Right renal pelvis (tissue), 4 donors: ENCODE results near the gene WASF1. TPM values are rescaled to one million over a fixed set of nuclear protein-coding genes. Genes with fewer than 3 reads are reported as not detected.

Experiments
- DNase-seq, 4 donors: peaks; one replicate each; pipeline ENCODE4 v3.0.0-alpha.2; 2013; ENCODE audit warnings: low read depth in 4 of 4, low spot score in 3 of 4, missing footprints in 1 of 4
- polyA plus RNA-seq, 4 donors: library from polyadenylated mRNA; unstranded; fragments of 120-200 nt; gene quantifications; one replicate each; pipeline ENCODE4 v1.2.1, GENCODE V29; 2013; ENCODE audit not compliant: insufficient read length in 4 of 4

The WASF1 gene
- polyA plus RNA-seq = 10 to 100 TPM; 47.1 to 63.6 (median 56.3) TPM

DNA sequence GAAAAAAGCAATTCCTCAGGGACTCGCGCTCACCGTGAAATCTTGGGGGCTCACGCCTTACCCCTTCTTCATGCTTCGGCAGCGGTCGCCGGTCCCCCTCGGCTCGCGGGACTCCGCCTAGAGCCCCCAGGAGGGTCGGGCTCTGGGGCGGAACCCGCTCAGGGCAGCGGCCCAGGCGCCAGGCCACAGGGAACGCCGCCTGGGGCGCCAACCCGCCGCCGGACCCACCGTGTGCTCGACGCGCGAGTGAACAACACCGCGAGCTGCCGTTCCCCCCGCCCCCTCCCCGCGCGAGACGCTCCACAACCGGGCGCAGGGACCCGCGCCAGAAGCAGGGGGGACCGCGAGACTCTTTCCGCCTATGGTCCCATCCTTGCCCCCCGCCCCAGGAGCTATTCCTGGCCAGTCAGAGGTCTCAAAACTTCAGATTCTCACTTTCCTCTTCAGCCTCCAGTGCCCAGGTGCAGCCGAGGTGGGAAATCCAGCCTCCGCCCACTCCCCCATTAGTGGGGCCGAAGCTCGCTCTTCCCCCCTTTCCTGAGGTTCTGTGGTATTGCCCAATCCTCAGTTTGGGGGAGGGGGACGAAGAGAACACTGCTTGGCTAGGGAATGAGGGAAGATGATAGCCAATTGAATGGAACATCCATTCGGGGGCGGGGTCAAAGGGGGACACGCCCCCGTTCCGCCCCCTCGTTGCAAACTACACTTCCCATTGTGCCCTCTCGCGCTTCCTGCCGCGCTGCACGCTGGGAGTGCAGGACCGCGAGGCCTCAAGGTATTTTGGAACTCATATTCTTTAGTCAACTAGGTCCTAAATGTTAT lies at the start of gene WASF1:
Gene WASF1 (minus strand): TSS at position 265 of the 822 bp plus-strand sequence. CDS start 52,069 bp downstream, outside the sequence.
- DNase-seq = peak; percentile 95 to 98 (median 96)

DNA sequence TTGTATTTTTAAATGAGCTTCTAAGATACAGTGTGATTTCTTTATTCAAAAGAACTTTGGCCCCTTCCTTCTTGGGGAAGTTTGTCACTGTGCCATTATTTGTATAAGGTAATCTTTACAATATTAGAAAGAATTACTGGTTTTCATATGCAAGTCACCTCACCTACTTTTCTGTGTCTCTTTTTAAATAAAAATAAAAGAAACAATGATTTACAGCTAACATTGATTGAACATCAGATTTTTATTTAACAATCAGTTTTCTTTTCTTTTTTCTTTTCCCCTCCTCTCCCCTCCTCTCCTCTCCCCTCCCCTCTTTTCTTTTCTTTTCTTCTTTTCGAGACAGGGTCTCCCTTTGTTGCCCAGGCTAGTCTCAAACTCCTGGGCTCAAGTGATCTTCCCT lies 46.8 kb upstream of the WASF1 start:
- DNase-seq = no peak

DNA sequence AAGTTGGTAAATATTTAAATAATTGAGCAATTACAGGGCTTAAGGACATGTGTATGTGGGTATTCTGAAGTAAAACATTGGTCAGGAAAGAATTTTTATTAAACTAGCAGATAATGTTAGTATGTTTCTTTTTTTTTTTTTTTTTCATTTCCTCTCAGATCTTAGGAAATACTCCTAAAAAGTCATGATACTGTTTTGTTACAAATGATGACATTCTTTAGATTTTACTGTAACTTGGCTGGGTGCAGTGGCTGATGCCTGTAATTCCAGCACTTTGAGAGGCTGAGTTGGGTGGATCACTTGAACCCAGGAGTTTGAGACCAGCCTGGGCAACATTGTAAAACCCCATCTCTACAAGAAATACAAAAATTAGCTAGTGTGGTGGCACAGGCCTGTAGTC lies 42.3 kb upstream of the WASF1 start:
- no peak for DNase-seq

DNA sequence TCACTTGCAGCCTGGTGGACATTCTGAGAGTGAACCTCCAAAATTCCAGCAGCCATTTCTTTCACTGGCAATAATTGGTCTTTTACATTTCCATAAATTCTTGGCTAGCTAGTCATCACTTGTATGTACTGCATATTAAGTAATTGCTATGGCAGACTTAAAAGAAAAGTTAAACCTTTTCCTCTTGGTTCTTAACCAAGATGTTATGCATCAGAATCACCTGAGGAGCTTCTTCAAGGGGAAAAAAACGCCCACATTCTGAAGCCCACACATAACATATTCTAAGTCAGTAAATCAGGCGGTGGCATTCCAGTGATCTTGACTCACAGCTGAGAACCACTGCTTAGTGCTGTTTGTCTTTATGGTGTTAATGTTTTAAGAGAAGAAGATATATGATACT lies 37.8 kb upstream of the WASF1 start:
- no peak for DNase-seq

DNA sequence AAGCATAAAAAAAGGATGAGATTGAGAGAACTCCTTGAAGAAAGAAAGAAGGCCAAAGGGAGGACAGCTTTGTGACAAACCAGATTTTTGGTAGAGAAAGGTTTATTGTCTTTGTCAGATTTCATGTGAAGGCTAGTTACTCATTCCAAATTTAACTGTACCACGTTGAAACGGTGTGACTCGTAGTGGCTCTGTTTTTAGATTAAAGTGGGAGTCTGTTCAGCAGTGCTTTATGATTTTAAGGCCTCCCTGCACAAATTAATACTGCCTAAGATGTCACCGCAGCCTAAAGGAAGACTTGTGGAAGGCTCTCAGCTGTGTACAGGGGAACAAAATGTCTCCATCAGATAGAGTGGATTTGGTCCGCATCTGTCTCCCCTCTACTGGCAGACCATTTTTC lies 36.7 kb upstream of the WASF1 start:
- no peak for DNase-seq

DNA sequence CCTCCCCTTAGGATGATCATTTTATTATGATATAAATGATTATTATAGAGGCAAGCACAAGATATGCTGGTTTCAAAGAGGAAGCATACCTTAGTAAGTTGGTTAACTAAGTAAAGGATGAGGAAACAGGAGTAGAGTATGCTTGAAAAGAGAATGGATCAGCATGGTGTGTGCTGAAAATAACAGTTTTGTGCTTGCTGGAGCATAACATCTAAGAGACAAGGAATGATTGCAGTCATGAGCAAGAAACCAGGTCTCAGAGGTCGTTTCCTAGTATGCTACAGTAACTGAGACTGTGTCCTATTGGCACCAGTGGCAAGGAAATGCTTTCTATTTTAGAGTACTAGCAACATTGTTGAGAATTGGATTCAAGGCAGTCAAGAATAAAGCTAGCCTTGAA lies 34.9 kb upstream of the WASF1 start:
- no peak for DNase-seq

DNA sequence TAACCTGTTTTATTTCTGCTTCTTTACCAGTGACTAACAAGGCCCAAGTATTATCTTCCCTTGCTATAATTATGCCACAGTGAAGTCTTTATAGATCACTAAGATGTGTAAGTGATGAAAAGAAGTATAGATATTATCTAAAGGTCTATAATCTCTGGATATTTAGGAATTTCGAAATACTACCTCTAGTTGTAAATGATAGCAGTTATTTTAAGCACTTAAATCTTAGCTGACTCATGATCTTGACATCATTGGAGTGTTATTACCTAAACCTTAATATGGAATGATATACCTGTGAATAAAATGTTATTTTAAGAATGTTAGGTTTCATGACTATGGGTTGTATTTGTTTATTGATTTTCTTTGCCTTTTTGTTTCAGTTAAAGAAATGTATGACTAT lies 32.3 kb upstream of the WASF1 start:
- no peak for DNase-seq

DNA sequence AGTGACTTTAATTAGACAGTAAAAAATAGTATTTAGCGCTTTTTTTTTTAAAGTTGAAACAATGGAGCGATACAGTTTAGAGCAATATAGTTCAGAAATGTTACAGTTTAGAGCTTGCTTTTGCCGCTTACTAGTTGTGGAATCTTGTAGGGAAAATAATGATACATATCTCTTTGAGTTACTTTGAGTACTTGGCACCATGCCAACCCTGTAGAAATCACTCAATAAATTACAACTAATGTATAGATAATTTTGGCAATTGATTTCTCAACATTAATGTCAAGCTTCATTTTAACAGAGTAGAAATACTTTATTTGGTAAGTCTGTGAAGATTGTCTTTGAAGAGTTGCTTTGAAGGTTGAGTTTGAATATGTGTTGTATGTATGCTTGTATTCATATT lies 28.2 kb upstream of the WASF1 start:
- no peak for DNase-seq

DNA sequence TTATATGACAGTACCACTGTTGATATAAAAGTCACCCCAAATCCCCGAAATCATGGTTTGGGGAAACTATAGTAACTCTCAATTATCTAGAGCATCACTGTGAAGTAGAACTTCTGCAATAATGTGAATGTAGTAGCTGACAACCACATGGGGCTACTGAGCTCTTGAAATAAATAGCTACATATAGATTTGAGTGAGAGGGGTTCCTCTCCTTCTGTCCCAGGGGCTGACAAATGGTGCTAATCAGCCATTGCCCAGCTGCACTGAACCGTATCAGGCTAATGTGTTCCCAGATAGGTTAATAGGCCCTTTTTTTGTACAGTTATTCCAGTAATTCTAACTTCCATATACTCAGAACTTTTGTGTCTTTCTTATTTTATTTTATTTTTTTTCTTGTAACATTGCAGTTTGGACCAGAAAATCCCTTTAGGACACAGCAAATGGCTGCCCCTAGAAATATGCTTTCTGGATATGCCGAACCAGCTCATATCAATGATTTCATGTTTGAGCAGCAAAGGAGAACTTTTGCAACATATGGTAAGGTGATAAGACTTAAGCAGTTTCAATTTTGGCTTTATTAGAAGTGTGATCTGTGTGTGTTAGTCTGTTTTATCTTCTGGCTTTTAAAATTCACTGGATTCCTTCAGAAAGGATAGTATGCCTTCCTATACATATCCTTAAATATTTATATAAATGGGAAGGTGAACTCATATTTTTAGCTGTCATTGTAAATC lies 21.8 kb upstream of the WASF1 start:
- DNase-seq = no peak

DNA sequence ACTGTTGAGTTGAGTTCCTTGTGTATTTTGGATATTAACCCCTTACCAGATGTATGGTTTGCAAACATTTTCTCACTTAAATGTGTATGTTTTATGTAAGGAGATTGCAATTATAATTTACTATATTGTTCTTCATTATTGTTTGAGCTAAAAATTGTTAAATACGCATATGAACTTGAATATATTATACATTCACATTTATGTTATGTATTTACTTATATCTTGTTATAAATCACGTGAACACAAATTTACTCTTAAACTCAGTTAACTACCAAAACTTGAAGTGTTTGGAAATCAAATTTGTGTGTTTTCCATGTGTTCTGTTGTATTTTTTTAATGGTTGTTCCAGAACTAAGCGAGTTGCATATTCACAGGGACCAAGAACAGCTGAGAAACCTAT lies 19.1 kb upstream of the WASF1 start:
- DNase-seq = no peak

DNA sequence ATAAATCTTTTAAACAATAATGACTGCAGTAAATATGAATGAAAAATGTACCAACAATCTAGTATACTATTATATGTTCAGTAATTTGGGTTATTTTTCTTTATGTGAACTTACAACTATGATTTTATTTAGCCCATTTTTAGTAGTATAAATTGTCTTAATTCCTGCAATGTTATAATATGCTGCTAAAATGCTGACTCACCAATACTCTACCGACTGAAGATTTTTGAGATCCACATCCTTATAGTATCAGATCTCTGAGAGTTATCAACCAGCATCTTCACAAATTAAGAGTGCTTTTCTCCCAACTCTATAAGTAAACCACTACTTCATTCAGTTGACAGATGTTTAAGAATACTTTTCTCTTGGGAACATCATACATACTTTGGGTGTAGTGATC lies 17.4 kb upstream of the WASF1 start:
- DNase-seq = no peak

DNA sequence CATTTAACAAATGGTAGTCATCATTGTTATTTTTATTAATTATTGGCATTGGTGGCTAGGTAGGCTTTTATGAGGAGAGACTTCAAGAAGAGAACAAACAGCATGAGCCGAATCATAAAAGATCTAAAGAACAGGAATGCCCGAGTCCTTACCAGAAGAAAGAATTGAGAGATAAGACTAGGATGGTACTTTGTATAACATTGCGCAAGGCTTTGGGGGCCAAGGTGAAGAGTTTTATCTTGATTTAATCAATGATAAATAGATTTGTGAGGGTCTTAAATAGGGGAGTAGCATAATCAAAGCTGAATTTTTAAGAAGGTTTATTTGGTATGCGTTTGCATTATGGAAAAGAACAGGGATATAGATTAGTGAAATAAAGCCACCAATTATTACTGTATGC lies 16.2 kb upstream of the WASF1 start:
- DNase-seq = no peak

DNA sequence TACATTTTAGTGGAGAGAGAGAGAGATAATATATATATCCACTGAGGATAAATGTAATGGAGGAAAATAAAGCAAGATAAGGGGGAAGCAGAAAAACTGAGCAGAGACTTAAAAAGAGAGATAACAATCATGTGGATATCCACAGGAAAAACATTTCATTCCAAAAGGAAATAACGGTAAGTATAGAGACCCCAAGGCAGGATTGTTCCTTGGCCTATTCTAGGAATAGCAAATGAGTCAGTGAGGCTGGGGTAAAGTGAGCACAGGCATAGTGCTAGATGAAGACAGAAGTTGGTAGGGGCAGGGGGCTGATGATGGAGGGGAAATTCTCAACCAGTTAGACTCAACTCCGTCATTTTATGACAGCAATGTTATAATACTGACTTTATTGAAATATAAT lies 12.0 kb upstream of the WASF1 start:
- DNase-seq = no peak

DNA sequence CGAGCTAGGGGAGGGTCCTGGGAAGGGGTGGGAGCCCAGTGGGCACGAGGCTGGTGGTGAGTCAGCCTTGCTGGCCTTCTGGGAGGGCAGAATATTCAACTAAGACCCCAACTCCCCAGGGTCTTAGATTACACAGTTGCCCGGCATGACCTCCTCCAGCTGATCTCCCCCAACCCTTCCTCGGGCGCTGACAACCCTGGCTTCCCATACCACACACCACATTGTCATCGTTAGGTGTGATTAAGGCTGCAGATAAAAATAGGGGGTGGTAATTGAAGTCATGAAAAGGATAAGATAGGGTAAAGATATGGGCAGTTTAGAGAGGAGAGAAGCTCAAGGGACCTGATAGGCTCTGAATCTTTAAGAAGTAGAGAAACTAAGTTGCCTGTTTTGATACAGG lies 11.3 kb upstream of the WASF1 start:
- no peak for DNase-seq

DNA sequence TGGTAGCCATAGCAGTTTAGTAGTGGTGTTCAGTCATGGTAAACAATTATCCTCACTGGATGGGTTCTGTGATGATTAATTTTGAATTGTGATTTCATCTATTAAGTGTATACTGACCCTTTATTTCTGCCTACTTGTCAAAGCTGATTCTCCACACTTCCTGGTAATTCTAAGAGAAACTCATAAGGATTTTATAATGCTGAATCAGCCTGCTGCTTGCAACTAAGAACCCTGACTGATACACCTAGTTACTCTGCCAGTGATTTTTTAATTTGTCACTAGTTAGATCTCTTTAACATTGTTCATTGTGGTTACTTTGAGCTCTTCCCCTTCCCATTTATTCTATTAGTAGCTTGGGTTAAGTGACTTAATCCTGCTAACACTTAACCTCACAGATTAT lies 9.3 kb upstream of the WASF1 start:
- no peak for DNase-seq

DNA sequence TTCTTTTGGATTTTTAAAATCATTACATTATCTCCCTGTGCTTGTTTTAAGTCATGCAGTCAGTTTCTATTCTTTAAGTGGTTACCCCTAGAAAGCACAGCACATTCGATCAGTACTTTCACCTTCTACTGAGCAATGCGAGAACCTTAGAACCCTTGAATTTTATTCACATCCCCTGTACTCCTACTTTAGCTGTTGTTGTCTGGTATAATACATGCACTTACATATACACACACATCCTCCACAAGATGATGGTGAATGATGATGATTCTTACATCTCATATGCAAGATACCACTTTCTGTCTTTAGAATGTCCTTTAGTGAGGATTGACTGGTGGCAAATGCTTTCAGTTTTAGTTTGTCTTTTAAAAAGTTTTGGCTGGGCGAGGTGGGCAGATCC lies 6.4 kb upstream of the WASF1 start:
- DNase-seq = no peak

DNA sequence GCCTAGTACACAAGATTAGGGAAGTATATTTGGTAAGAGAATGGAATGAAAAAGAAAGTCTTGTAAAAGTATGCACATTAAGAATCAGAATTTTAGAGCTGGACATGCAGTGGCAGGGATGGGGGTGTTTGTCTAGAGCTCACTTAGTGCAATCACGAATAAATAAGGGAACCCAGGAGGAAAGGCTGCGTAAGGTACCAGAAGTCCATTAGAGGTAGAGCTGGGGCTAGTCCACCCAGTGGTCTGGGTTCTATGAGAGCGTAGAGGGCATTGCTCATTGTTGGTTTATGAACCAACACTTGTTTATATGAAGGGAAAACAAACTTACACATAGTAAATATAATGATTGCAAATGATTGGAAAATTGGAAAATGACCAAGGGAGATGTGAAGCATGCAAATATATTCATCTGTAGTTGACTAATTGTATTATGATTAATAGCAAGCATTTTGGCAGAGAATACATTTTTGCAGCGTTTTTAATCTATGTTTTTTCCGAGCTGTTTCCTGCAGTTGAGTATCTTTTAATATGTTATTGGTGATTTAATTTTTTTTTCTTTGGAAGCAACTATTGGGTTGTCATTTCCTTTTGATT lies 3.9 kb upstream of the WASF1 start:
- DNase-seq = no peak

DNA sequence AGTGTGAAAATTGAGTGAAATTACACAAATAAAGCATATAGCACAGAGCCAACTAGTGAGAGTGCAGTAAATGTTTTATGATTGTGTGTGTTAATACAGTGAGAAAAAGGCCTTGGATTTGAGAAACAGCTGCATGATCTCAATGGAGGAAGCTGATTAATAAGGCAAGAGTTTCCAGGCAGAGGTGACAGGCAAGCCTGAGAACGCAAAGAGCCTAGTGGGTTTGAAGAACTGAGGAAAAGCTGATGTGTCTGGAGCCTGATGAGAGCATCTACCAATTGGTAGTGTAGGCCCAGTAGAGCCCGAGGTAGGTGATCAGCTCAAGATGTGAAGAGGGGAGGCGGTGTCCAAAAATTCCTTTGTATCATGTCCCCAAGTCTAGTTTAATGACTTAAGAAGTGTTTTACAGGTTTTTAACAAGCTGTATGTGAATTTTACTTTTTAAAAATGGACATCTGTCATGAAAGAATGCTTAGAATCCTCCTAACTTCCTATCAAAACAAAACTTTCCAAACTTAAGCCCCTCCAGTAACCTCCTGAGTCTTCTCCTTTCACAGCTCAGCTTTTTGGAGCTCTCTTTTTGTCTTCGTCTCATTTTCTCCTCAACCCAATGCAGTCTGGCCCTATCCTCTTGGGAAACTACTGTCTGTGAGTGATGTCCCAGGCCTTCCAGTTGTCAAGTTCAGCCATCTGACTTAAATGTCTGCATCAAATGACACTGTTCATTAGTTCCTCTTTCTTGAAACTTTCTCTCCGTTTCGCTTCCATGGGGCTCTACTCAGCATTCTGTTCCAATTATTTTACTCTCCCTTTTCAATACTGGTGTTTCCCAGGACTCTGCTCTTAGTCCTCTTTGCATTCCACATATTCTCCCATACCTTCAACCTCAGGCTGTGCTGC lies 1.9 kb upstream of the WASF1 start:
- DNase-seq = no peak

DNA sequence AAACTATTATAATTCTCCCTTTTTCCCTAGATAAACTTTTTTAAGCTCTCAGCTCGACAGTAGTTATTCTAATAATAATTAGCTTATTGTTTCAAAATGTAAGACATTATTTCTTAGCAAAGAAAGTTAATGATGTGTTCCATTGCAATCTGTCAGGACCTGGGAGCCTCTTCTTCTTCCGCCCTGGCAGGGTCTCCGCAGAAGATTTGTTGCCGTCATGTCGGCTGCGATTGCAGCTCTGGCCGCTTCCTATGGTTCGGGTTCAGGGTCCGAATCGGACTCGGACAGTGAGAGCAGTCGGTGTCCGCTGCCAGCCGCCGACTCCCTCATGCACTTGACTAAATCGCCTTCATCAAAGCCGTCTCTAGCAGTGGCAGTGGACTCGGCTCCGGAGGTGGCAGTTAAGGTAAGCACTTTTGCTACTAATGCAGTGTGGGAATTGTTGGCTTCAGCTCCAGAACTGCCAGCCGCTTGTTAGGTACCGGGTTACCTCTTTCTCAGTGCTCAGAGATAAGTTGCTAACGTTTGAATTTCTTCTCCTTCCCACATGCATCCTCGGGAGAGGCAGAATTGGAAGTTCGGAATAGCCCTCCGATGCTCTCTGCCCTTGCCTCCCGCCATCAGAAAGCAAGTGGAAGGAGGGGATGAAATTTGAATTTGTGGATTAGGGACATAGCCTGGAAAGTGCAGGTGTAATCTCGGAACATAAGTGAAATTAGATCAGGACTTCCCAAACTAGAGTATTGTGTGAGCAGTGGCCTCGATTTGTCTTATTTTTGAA lies 948 bp upstream of the WASF1 start, which contains the start of gene CDC40:
Gene CDC40 (plus strand): TSS at position 200 of the 781 bp plus-strand sequence. CDS start 18 bp downstream, at position 218.
- DNase-seq = peak in 1 of 4 donors; percentile 68
